ENCODE measurements around the gene EFNA1. TPM values are rescaled to one million over a fixed set of nuclear protein-coding genes. Genes with fewer than 3 reads are reported as not detected.
A peak's percentile ranks its signal among the peaks of the same experiment; 100 is the strongest.

Gene EFNA1
- total RNA-seq, 1 donor from 2014 or later, result not detected

- Mint-ChIP-seq H3K9me3 (no peaks in the 10 kb centered on the region), H3K27ac (no peak overlapping the region), H3K4me3 (no peak overlapping the region), H3K27me3 (no peaks in the 10 kb centered on the region), H3K4me1 (peaks cover 17% of the 10 kb centered on the region), H3K36me3 (ENCODE audit: low read depth) (no peaks in the 10 kb centered on the region)
- ChIA-PET POLR2A (no interaction called here), CTCF (interaction anchor here (4.6 kb wide), 1 partner anchor 15 kb away, joined by 41 read pairs; no protein-coding TSS in a partner anchor)
- ATAC-seq (ENCODE audit: low read depth) (no peak), DNase-seq (peak; percentile 9)
- intact Hi-C loops (cut with micrococcal nuclease), result loop anchor here (10.0 kb wide), 2 partner anchors 205 to 625 kb away; partner anchors contain the start of genes CKS1B, SHC1 and UBE2Q1
- TF ChIP-seq CTCF (IDR thresholded peaks at IDR 0.05), result no peak
Observed at GRCh38 chr1:155179112-155180031, 51.7 kb downstream of the EFNA1 start.

GRCh38 chr1:155181371-155182051, 53.8 kb downstream of the EFNA1 start:
- Mint-ChIP-seq H3K36me3 (ENCODE audit: low read depth) (no peaks in the 10 kb centered on the region), H3K4me3 (no peak overlapping the region), H3K4me1 (peaks cover 25% of the 10 kb centered on the region), H3K27ac (no peak overlapping the region), H3K27me3 (no peaks in the 10 kb centered on the region), H3K9me3 (no peaks in the 10 kb centered on the region)
- POLR2A ChIA-PET, result interaction anchor here (0.7 kb wide), 1 partner anchor 21 kb away, joined by 3 read pairs; no protein-coding TSS in a partner anchor
- no peak for DNase-seq
- intact Hi-C loops (cut with micrococcal nuclease), result no loop called here
- no peak for TF ChIP-seq CTCF (IDR thresholded peaks at IDR 0.05)
- no peak for ATAC-seq (ENCODE audit: low read depth)
- CTCF ChIA-PET, result no interaction called here

- POLR2A ChIA-PET, result interaction anchor here (0.7 kb wide), 1 partner anchor 22 kb away, joined by 3 read pairs; no protein-coding TSS in a partner anchor
- H3K27me3 Mint-ChIP-seq, result no peaks in the 10 kb centered on the region
- DNase-seq, result no peak
- intact Hi-C loops (cut with micrococcal nuclease), result no loop called here
- no peak for TF ChIP-seq CTCF (IDR thresholded peaks at IDR 0.05)
- H3K4me3 Mint-ChIP-seq, result no peak overlapping the region
- H3K9me3 Mint-ChIP-seq, result no peaks in the 10 kb centered on the region
- no peak overlapping the region for H3K27ac Mint-ChIP-seq
- CTCF ChIA-PET, result no interaction called here
- H3K36me3 Mint-ChIP-seq (ENCODE audit: low read depth), result no peaks in the 10 kb centered on the region
- ATAC-seq (ENCODE audit: low read depth), result no peak
- H3K4me1 Mint-ChIP-seq, result peaks cover 24% of the 10 kb centered on the region
Observed at GRCh38 chr1:155182052-155182550, 54.4 kb downstream of the EFNA1 start.

GRCh38 chr1:155183775-155184221, 56.1 kb downstream of the EFNA1 start:
- Mint-ChIP-seq H3K4me3 (no peak overlapping the region), H3K36me3 (ENCODE audit: low read depth) (no peaks in the 10 kb centered on the region), H3K9me3 (no peaks in the 10 kb centered on the region), H3K27ac (no peak overlapping the region), H3K4me1 (peaks cover 28% of the 10 kb centered on the region), H3K27me3 (no peaks in the 10 kb centered on the region)
- POLR2A ChIA-PET, result interaction anchor here (1.4 to 3.1 kb wide), 2 partner anchors 9 to 10 kb away, joined by 4 to 25 read pairs; no protein-coding TSS in a partner anchor
- no peak for TF ChIP-seq CTCF (IDR thresholded peaks at IDR 0.05)
- ATAC-seq (ENCODE audit: low read depth), result no peak
- CTCF ChIA-PET, result interaction anchor here (3.2 kb wide), 1 partner anchor 11 kb away, joined by 13 read pairs; the partner anchor contains the start of gene KRTCAP2
- DNase-seq, result no peak
- intact Hi-C loops (cut with micrococcal nuclease), result no loop called here
